Measurements from ENCODE around the gene ZNF497. TPM values are rescaled to one million over a fixed set of nuclear protein-coding genes. Genes with fewer than 3 reads are reported as not detected.
"Not testable (repeated sequence)": the region's sequence is repeated elsewhere in the genome, so short reads cannot be mapped to it uniquely, and the experiment has no call there.

ZNF497 gene
- total and polyA plus RNA-seq, 8 donors: 0.76 to 4.4 (median 3.1) TPM

DNA sequence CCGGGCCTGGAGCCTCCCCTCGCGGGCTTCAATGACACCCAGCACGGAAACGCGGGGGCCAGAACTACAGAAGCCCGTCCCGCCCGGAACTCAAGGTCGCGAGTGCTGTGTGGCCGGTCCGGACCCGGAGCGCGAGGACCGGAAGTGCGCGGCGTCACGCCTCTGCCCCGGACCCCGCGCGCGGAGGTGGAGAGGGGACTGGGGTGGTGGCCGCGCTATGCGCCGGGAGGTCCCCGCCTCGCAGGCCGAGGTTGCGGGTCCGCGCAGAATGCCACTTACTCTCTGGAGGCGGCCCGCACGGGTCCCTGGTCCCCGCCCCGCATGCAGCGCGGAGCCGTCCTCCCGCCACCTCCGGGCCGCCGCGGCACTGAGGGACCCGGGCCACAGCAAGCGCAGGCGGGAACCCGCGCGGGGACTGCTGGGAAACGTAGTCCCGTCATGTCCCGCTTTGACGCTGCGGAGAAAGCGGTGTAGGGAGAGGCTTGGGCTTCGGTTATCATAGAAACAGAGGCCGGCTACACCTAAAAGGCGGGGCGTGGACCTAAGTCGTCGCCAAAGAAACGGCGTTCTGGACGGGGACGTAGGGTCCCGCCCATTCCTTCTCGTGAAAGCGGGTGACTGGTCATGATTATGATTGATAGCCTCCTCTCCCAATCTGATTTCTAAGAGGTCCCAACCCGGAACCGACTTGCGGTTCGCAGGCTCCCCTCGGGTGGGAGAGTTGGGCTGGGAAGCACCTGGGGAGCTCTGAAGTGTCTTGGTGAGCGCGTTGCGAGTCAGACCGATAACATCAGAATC, 18.3 kb upstream of the ZNF497 start, which contains the start of gene ZNF837:
Gene ZNF837, minus strand, starts transcription at position 369 of the 798 bp plus-strand sequence. CDS start 11,698 bp downstream, outside the sequence.
- Histone ChIP-seq H3K27me3 (no peaks in the 10 kb centered on the region), H3K27ac (peak within 1 kb of the TSS; percentile 92 to 96), H3K4me1 (peaks cover 14 to 35% of the 10 kb centered on the region in 2 donors), H3K9me3 (no peaks in the 10 kb centered on the region), H3K36me3 (no peaks in the 10 kb centered on the region), H3K4me3 (peak within 1 kb of the TSS; percentile 70 to 83)
- no peak for TF ChIP-seq CTCF (IDR thresholded peaks at IDR 0.05)
- DNase-seq (peak; percentile 98 to 100 (median 100)), ATAC-seq (peak; percentile 95)
- intact Hi-C loops (cut with DNase I): no loop called here

- Histone ChIP-seq H3K36me3 (no peaks in the 10 kb centered on the region), H3K27ac (peak overlapping the region; percentile 92 to 96), H3K9me3 (no peaks in the 10 kb centered on the region), H3K4me3 (peak overlapping the region; percentile 70 to 83), H3K4me1 (peaks cover 10 to 28% of the 10 kb centered on the region in 2 donors), H3K27me3 (no peaks in the 10 kb centered on the region)
- DNase-seq (no peak), ATAC-seq (no peak)
- intact Hi-C loops (cut with DNase I): no loop called here
- no peak for TF ChIP-seq CTCF (IDR thresholded peaks at IDR 0.05)
Measured at GRCh38 chr19:58380037-58380661, 17.6 kb upstream of the ZNF497 start.

DNA sequence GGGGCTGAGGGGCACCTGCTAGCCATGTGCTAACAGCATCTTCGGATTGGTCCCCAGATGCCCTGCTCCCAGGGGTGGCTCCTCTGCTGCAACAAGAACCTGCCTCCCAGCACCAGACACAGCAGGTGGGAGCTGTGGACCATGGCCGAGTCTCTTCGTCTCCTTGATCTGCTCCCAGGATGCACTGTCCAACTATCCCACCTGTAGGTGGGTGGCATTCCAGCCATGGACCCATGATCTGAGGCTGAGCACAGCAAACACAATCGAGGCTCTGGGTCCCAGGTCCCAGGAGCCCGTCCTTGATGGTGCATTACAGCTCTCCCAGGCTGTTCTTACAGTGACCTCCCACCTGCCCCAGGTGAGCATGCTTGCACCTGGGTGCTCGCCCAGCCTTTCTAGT, 16.7 kb upstream of the ZNF497 start:
- TF ChIP-seq CTCF (IDR thresholded peaks at IDR 0.05): no peak
- Histone ChIP-seq H3K27ac (no peak overlapping the region), H3K9me3 (no peaks in the 10 kb centered on the region), H3K36me3 (no peaks in the 10 kb centered on the region), H3K4me1 (peaks cover 10 to 25% of the 10 kb centered on the region in 2 donors), H3K4me3 (no peak overlapping the region), H3K27me3 (no peaks in the 10 kb centered on the region)
- intact Hi-C loops (cut with DNase I): no loop called here
- DNase-seq (peak in 2 of 4 donors; percentile 31 to 43), ATAC-seq (no peak)

GRCh38 chr19:58376724-58377123, 14.2 kb upstream of the ZNF497 start:
- H3K36me3 ChIP-seq; H3K27me3 ChIP-seq; ATAC-seq; intact Hi-C loops (cut with DNase I); DNase-seq; H3K9me3 ChIP-seq; H3K27ac ChIP-seq; H3K4me3 ChIP-seq: not testable (repeated sequence)
- H3K4me1 ChIP-seq: peaks cover 8 to 17% of the 10 kb centered on the region in 2 donors

DNA sequence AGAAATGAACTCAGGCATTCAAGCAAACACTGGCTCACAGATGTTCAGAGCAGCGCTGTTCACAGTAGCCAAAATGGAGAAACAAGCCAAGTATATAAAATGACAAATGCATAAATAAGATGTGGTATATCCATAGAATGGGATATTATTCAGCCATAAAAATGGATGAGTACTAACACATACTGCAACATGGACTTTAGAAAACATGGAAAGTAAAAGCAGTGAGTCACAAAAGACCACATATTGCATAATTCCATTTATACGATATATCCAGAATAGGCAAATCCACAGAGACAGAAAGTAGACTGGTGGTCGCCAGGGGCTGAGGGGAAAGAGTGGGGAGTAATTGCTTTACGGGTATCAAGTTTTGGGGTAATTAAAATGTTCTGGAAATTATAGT, 11.6 kb upstream of the ZNF497 start:
- no peaks in the 10 kb centered on the region for H3K4me1 ChIP-seq
- no peaks in the 10 kb centered on the region for H3K27me3 ChIP-seq
- H3K9me3 ChIP-seq: no peaks in the 10 kb centered on the region
- H3K4me3 ChIP-seq: no peak overlapping the region
- no peaks in the 10 kb centered on the region for H3K36me3 ChIP-seq
- no peak for TF ChIP-seq CTCF (IDR thresholded peaks at IDR 0.05)
- intact Hi-C loops (cut with DNase I): no loop called here
- no peak overlapping the region for H3K27ac ChIP-seq
- ATAC-seq (no peak), DNase-seq (no peak)
